ENCODE results near the gene ALDH9A1.

The ALDH9A1 gene

GRCh38 chr1:165635329-165635728 is 63.0 kb downstream of the ALDH9A1 start:
- TF ChIP-seq, protein P1, sequence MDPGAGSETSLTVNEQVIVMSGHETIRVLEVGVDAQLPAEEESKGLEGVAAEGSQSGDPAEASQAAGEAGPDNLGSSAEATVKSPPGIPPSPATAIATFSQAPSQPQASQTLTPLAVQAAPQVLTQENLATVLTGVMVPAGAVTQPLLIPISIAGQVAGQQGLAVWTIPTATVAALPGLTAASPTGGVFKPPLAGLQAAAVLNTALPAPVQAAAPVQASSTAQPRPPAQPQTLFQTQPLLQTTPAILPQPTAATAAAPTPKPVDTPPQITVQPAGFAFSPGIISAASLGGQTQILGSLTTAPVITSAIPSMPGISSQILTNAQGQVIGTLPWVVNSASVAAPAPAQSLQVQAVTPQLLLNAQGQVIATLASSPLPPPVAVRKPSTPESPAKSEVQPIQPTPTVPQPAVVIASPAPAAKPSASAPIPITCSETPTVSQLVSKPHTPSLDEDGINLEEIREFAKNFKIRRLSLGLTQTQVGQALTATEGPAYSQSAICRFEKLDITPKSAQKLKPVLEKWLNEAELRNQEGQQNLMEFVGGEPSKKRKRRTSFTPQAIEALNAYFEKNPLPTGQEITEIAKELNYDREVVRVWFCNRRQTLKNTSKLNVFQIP (CRISPR knock-in tag; IDR thresholded peaks at IDR 0.05; ENCODE audit: borderline replicate concordance, low read depth), result no peak
- TF ChIP-seq SNAI2 (CRISPR knock-in tag; IDR thresholded peaks at IDR 0.05) (no peak), ARNTL (CRISPR knock-in tag; IDR thresholded peaks at IDR 0.05; ENCODE audit: borderline replicate concordance, low read depth) (no peak), GLIS3 (CRISPR knock-in tag; IDR thresholded peaks at IDR 0.05) (no peak), ZNF8 (CRISPR knock-in tag; IDR thresholded peaks at IDR 0.05) (no peak), TCF4 (CRISPR knock-in tag; IDR thresholded peaks at IDR 0.05; ENCODE audit: borderline replicate concordance) (no peak), ZFP3 (CRISPR knock-in tag; IDR thresholded peaks at IDR 0.05) (no peak), RARB (CRISPR knock-in tag; IDR thresholded peaks at IDR 0.05) (no peak)
- ATAC-seq, result no peak

GRCh38 chr1:165634154-165634921 is 64.0 kb downstream of the ALDH9A1 start:
- ATAC-seq, result no peak
- TF ChIP-seq CREB5 (CRISPR knock-in tag; IDR thresholded peaks at IDR 0.05; ENCODE audit: low read depth) (no peak), ZFP30 (CRISPR knock-in tag; IDR thresholded peaks at IDR 0.05) (no peak), CSRNP3 (CRISPR knock-in tag; IDR thresholded peaks at IDR 0.05) (no peak), ESRRG (CRISPR knock-in tag; IDR thresholded peaks at IDR 0.05) (no peak), ZNF70 (CRISPR knock-in tag; IDR thresholded peaks at IDR 0.05) (no peak), PPARA (CRISPR knock-in tag; IDR thresholded peaks at IDR 0.05; ENCODE audit: borderline replicate concordance) (no peak), CSDC2 (CRISPR knock-in tag; IDR thresholded peaks at IDR 0.05) (no peak)

- no peak for TF ChIP-seq PPARA (CRISPR knock-in tag; IDR thresholded peaks at IDR 0.05; ENCODE audit: borderline replicate concordance)
- ATAC-seq, result no peak
Measured at GRCh38 chr1:165633614-165634013, 64.7 kb downstream of the ALDH9A1 start.

DNA sequence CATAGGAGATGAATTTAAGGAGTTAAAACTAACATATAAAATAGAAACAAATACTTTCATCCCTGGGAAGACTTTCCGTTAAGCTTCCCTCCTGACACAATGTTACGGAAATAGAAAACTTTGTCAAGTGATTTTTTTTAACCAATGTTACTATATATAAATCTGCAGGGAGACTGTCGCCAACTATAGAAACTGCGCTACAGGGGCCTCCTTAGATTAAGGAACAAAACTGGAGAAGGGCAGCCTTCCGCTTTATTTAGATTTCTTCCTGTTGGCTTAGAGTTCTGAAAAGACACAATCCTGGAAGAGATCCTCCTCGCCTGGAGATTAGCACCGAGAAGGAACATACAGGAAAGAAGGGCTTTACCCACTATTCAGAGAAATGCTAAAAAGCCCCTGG is 65.9 kb downstream of the ALDH9A1 start:
- TF ChIP-seq, protein P1 (CRISPR knock-in tag; IDR thresholded peaks at IDR 0.05; ENCODE audit: borderline replicate concordance, low read depth), result no peak
- TF ChIP-seq RARB (CRISPR knock-in tag; IDR thresholded peaks at IDR 0.05) (no peak), ZC3H10 (CRISPR knock-in tag; IDR thresholded peaks at IDR 0.05) (no peak), ISL1 (CRISPR knock-in tag; IDR thresholded peaks at IDR 0.05) (no peak), ZFP3 (CRISPR knock-in tag; IDR thresholded peaks at IDR 0.05) (no peak)
- ATAC-seq, result no peak

DNA sequence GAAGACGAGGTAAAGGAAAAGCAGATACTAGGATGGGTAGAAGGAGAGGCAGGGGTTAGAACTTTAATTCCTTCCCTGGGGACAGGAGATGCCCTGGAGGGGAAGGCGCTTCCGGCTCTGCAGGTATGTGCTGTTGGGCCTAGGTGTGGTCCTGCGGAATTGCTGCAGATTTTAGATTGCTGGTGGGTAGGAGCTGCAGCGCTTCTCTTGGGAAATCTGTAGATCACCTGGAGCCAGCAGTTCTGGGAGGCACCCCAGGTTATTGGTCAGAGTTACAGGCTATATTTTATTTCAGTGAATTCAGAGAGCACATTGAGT is 66.3 kb downstream of the ALDH9A1 start:
- no peak for ATAC-seq
- TF ChIP-seq CSRNP3 (CRISPR knock-in tag; IDR thresholded peaks at IDR 0.05), result no peak
- TF ChIP-seq, protein P2, sequence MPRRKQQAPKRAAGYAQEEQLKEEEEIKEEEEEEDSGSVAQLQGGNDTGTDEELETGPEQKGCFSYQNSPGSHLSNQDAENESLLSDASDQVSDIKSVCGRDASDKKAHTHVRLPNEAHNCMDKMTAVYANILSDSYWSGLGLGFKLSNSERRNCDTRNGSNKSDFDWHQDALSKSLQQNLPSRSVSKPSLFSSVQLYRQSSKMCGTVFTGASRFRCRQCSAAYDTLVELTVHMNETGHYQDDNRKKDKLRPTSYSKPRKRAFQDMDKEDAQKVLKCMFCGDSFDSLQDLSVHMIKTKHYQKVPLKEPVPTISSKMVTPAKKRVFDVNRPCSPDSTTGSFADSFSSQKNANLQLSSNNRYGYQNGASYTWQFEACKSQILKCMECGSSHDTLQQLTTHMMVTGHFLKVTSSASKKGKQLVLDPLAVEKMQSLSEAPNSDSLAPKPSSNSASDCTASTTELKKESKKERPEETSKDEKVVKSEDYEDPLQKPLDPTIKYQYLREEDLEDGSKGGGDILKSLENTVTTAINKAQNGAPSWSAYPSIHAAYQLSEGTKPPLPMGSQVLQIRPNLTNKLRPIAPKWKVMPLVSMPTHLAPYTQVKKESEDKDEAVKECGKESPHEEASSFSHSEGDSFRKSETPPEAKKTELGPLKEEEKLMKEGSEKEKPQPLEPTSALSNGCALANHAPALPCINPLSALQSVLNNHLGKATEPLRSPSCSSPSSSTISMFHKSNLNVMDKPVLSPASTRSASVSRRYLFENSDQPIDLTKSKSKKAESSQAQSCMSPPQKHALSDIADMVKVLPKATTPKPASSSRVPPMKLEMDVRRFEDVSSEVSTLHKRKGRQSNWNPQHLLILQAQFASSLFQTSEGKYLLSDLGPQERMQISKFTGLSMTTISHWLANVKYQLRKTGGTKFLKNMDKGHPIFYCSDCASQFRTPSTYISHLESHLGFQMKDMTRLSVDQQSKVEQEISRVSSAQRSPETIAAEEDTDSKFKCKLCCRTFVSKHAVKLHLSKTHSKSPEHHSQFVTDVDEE (CRISPR knock-in tag; IDR thresholded peaks at IDR 0.05), result no peak
- TF ChIP-seq ARNTL (CRISPR knock-in tag; IDR thresholded peaks at IDR 0.05; ENCODE audit: borderline replicate concordance, low read depth), result no peak
- TF ChIP-seq ZFP30 (CRISPR knock-in tag; IDR thresholded peaks at IDR 0.05), result no peak
- no peak for TF ChIP-seq RARB (CRISPR knock-in tag; IDR thresholded peaks at IDR 0.05)
- no peak for TF ChIP-seq ZNF565 (CRISPR knock-in tag; conservative IDR thresholded peaks at IDR 0.05; ENCODE audit: low read depth)
- TF ChIP-seq CSDC2 (CRISPR knock-in tag; IDR thresholded peaks at IDR 0.05), result no peak
- TF ChIP-seq TCF4 (CRISPR knock-in tag; IDR thresholded peaks at IDR 0.05; ENCODE audit: borderline replicate concordance), result no peak
- TF ChIP-seq BACH2 (CRISPR knock-in tag; IDR thresholded peaks at IDR 0.05; ENCODE audit: borderline replicate concordance), result no peak
- TF ChIP-seq ISL1 (CRISPR knock-in tag; IDR thresholded peaks at IDR 0.05), result no peak
